GM23248 (cell line): Measurements from ENCODE around the gene CEBPZOS. TPM values are rescaled to one million over a fixed set of nuclear protein-coding genes. Genes with fewer than 3 reads are reported as not detected.
"Not testable (repeated sequence)": the region's sequence is repeated elsewhere in the genome, so short reads cannot be mapped to it uniquely, and the experiment has no call there.

Source experiments
- DNase-seq: peaks from one replicate; pipeline ENCODE4 v3.0.0-alpha.2; 2015
- H2AFZ ChIP-seq: fragments of 200-600 bp; sonication (generic); 2 replicates; pipeline ENCODE4 v1.6.1; 2016; ENCODE audit warnings: antibody characterized with exemption
- H3F3A ChIP-seq: fragments of 200-600 bp; sonication (generic); 2 replicates; pipeline ENCODE4 v1.6.1; 2016; ENCODE audit warnings: mild to moderate bottlenecking, antibody characterized with exemption, mixed run types; ENCODE audit not compliant: insufficient read depth
- H3K27ac ChIP-seq: fragments of 200-600 bp; sonication (generic); 2 replicates; pipeline ENCODE4 v1.5.1; 2016; ENCODE audit warnings: mild to moderate bottlenecking
- H3K27me3 ChIP-seq: fragments of 200-600 bp; sonication (generic); replicated peaks from 2 replicates; pipeline ENCODE4 v1.6.1; 2016; ENCODE audit warnings: mild to moderate bottlenecking; ENCODE audit not compliant: insufficient read depth
- H3K36me3 ChIP-seq: fragments of 200-600 bp; sonication (generic); 2 replicates; pipeline ENCODE4 v1.6.1; 2016; ENCODE audit warnings: low read depth, mild to moderate bottlenecking
- H3K4me1 ChIP-seq: fragments of 200-600 bp; sonication (generic); 2 replicates; pipeline ENCODE4 v1.6.1; 2016; ENCODE audit warnings: mild to moderate bottlenecking; ENCODE audit not compliant: insufficient read depth
- H3K4me2 ChIP-seq: fragments of 200-600 bp; sonication (generic); one replicate; pipeline ENCODE4 v1.6.1; 2016; ENCODE audit warnings: mild to moderate bottlenecking; ENCODE audit not compliant: unreplicated experiment
- H3K4me3 ChIP-seq: fragments of 200-600 bp; sonication (generic); 2 replicates; pipeline ENCODE4 v1.5.1; 2016; ENCODE audit warnings: mild to moderate bottlenecking
- H3K79me2 ChIP-seq: fragments of 200-600 bp; sonication (generic); 2 replicates; pipeline ENCODE4 v1.6.1; 2016; ENCODE audit warnings: mild to moderate bottlenecking; ENCODE audit not compliant: insufficient read depth
- H3K9ac ChIP-seq: fragments of 200-600 bp; sonication (generic); 2 replicates; pipeline ENCODE4 v1.6.1; 2016; ENCODE audit warnings: mild to moderate bottlenecking
- H3K9me2 ChIP-seq: fragments of 200-600 bp; sonication (generic); 2 replicates; pipeline ENCODE4 v1.6.1; 2016; ENCODE audit warnings: mixed run types, mild to moderate bottlenecking, moderate library complexity; ENCODE audit not compliant: insufficient read depth
- H3K9me3 ChIP-seq: fragments of 200-600 bp; sonication (generic); one replicate; pipeline ENCODE4 v1.6.1; 2017; ENCODE audit warnings: low read depth
- H4K20me1 ChIP-seq: fragments of 200-600 bp; sonication (generic); 2 replicates; pipeline ENCODE4 v1.6.0; 2016; ENCODE audit not compliant: insufficient read depth
- EZH2 ChIP-seq: fragments of 200-600 bp; sonication (generic); IDR thresholded peaks from 2 replicates; pipeline ENCODE4 v1.6.1; 2018; ENCODE audit warnings: antibody characterized with exemption, mild to moderate bottlenecking; ENCODE audit not compliant: insufficient read depth, poor library complexity, severe bottlenecking
- EZH2phosphoT487 ChIP-seq: fragments of 200-600 bp; sonication (generic); IDR thresholded peaks from 2 replicates; pipeline ENCODE4 v1.6.1; 2018; ENCODE audit warnings: antibody characterized with exemption, moderate library complexity, mild to moderate bottlenecking, low read depth; ENCODE audit not compliant: insufficient read depth
- WGBS, 2 experiments: methylation state at CpG; one replicate each; pipeline ENCODE4 v1.1.6; 2015 to 2017; ENCODE audit warnings: low lambda C conversion rate in 2 of 2, low coverage in 1 of 2; ENCODE audit errors: missing lambda C conversion rate in 2 of 2; 5-methylcytosine and 5-hydroxymethylcytosine counted together
- in situ Hi-C: fragments of 300-500 bp; cut with MboI; formaldehyde crosslinking; loops from 2 replicates; pipeline ENCODE4 v1.15.0; 2020
- polyA plus RNA-seq: library from polyadenylated mRNA; unstranded; fragments of >200 nt; fragmentation: Nextera tagmentation; extraction: Ambion mirVana; gene quantifications from 2 replicates; pipeline ENCODE4 v1.2.1, GENCODE V29; 2016
- total RNA-seq: library from RNA; depleted of rRNA; stranded (reverse); fragments of >200 nt; shearing (Covaris generic); gene quantifications from 2 replicates; pipeline ENCODE4 v1.2.3, GENCODE V29; 2014

The CEBPZOS gene
- total and polyA plus RNA-seq, 2 experiments from 2014 or later = 19.0 to 39.9 TPM

GRCh38 chr2:37211939-37212338 is 15.6 kb downstream of the CEBPZOS start:
- no peak overlapping the region; the same call in 1 of the 2 replicates for H3K27ac ChIP-seq
- H2AFZ ChIP-seq = no peak overlapping the region
- peaks cover 2% of the 10 kb centered on the region for H3K9me3 ChIP-seq
- H3K4me3 ChIP-seq = no peak overlapping the region
- H3K9ac ChIP-seq = no peak overlapping the region
- 0 out of 2 replicates have a peak, but pooled peaks cover 3% of the 10 kb centered on the region for H4K20me1 ChIP-seq
- WGBS, 2 experiments = 60 to 63% methylated on average over 3 of the region's 3 CpGs
- H3K36me3 ChIP-seq = peaks cover 88% of the 10 kb centered on the region
- in situ Hi-C loops = no loop called here
- DNase-seq = peak; percentile 26
- peaks cover 30% of the 10 kb centered on the region for H3K79me2 ChIP-seq
- H3K4me2 ChIP-seq = no peak overlapping the region
- TF ChIP-seq EZH2 = no peak
- TF ChIP-seq EZH2phosphoT487 = no peak
- no peaks in the 10 kb centered on the region for H3K27me3 ChIP-seq
- H3K9me2 ChIP-seq = no peaks in the 10 kb centered on the region
- peaks cover 31% of the 10 kb centered on the region for H3F3A ChIP-seq
- H3K4me1 ChIP-seq = no peaks in the 10 kb centered on the region; the same call in 1 of the 2 replicates

GRCh38 chr2:37215250-37215649 is 19.0 kb downstream of the CEBPZOS start:
- peaks cover 70% of the 10 kb centered on the region for H3K36me3 ChIP-seq
- H3K9me2 ChIP-seq = no peaks in the 10 kb centered on the region
- H4K20me1 ChIP-seq = no peaks in the 10 kb centered on the region
- H2AFZ ChIP-seq = no peak overlapping the region
- H3K27ac ChIP-seq = peak overlapping the region; percentile 7; the same call in 1 of the 2 replicates
- DNase-seq = peak; percentile 26
- H3K9me3 ChIP-seq = no peaks in the 10 kb centered on the region
- 96 to 100% methylated on average over 1 of the region's 1 CpG for WGBS, 2 experiments
- H3K27me3 ChIP-seq = no peaks in the 10 kb centered on the region
- 0 out of 2 replicates have a peak overlapping the region, but pooled peaks have one; percentile 9 for H3K9ac ChIP-seq
- peaks cover 10% of the 10 kb centered on the region; the same call in 1 of the 2 replicates for H3K79me2 ChIP-seq
- in situ Hi-C loops = no loop called here
- H3K4me1 ChIP-seq = no peaks in the 10 kb centered on the region; the same call in 1 of the 2 replicates
- no peak overlapping the region for H3K4me3 ChIP-seq
- no peak overlapping the region for H3K4me2 ChIP-seq
- H3F3A ChIP-seq = peaks cover 40% of the 10 kb centered on the region
- TF ChIP-seq EZH2 (no peak), EZH2phosphoT487 (no peak)

GRCh38 chr2:37219046-37219445 is 22.8 kb downstream of the CEBPZOS start:
- no peak overlapping the region for H3K27ac ChIP-seq
- H3F3A ChIP-seq = peaks cover 18% of the 10 kb centered on the region; the same call in 1 of the 2 replicates
- H3K4me3 ChIP-seq = no peak overlapping the region
- H3K36me3 ChIP-seq = peaks cover 65% of the 10 kb centered on the region
- peaks cover 5% of the 10 kb centered on the region; the same call in 1 of the 2 replicates for H4K20me1 ChIP-seq
- H3K4me2 ChIP-seq = no peak overlapping the region
- TF ChIP-seq EZH2 (no peak), EZH2phosphoT487 (no peak)
- no peaks in the 10 kb centered on the region for H3K9me3 ChIP-seq
- no peak for DNase-seq
- H3K27me3 ChIP-seq = no peaks in the 10 kb centered on the region
- no peak overlapping the region for H2AFZ ChIP-seq
- 85 to 92% methylated on average over 4 of the region's 4 CpGs for whole genome bisulfite sequencing, 2 experiments
- H3K9me2 ChIP-seq = no peaks in the 10 kb centered on the region
- no peaks in the 10 kb centered on the region; the same call in 1 of the 2 replicates for H3K4me1 ChIP-seq
- in situ Hi-C loops = no loop called here
- no peak overlapping the region for H3K9ac ChIP-seq
- peaks cover 36% of the 10 kb centered on the region for H3K79me2 ChIP-seq

- Histone ChIP-seq H3K4me3 (no peak overlapping the region), H3K36me3 (peaks cover 52% of the 10 kb centered on the region), H3F3A (peaks cover 10% of the 10 kb centered on the region; the same call in 1 of the 2 replicates), H2AFZ (no peak overlapping the region), H3K9me2 (no peaks in the 10 kb centered on the region), H3K79me2 (peaks cover 69% of the 10 kb centered on the region), H3K4me1 (no peaks in the 10 kb centered on the region), H3K27me3 (no peaks in the 10 kb centered on the region), H4K20me1 (peaks cover 5% of the 10 kb centered on the region; the same call in 1 of the 2 replicates), H3K9ac (no peak overlapping the region), H3K4me2 (no peak overlapping the region), H3K9me3 (no peaks in the 10 kb centered on the region), H3K27ac (no peak overlapping the region)
- 96 to 97% methylated on average over 4 of the region's 4 CpGs for WGBS, 2 experiments
- no peak for DNase-seq
- in situ Hi-C loops = no loop called here
- TF ChIP-seq EZH2phosphoT487 = no peak
- no peak for TF ChIP-seq EZH2
These were observed 26.8 kb downstream of the CEBPZOS start for GRCh38 chr2:37223131-37223530.

- 92 to 100% methylated on average over 1 of the region's 1 CpG for WGBS, 2 experiments
- TF ChIP-seq EZH2 (no peak), EZH2phosphoT487 (no peak)
- H3K27me3 ChIP-seq = no peaks in the 10 kb centered on the region
- H3F3A ChIP-seq = peaks cover 8% of the 10 kb centered on the region; the same call in 1 of the 2 replicates
- 0 out of 2 replicates have a peak, but pooled peaks cover under 1% of the 10 kb centered on the region for H3K4me1 ChIP-seq
- peaks cover 71% of the 10 kb centered on the region for H3K79me2 ChIP-seq
- no peak overlapping the region for H2AFZ ChIP-seq
- peaks cover 5% of the 10 kb centered on the region; the same call in 1 of the 2 replicates for H4K20me1 ChIP-seq
- peak; percentile 9 for DNase-seq
- no peak overlapping the region for H3K4me2 ChIP-seq
- H3K27ac ChIP-seq = no peak overlapping the region
- H3K4me3 ChIP-seq = no peak overlapping the region
- no peaks in the 10 kb centered on the region for H3K9me2 ChIP-seq
- H3K36me3 ChIP-seq = peaks cover 49% of the 10 kb centered on the region
- H3K9ac ChIP-seq = no peak overlapping the region
- in situ Hi-C loops = no loop called here
- no peaks in the 10 kb centered on the region for H3K9me3 ChIP-seq
These were observed 27.8 kb downstream of the CEBPZOS start for GRCh38 chr2:37224063-37224462.

GRCh38 chr2:37225129-37225528 is 28.8 kb downstream of the CEBPZOS start:
- H2AFZ ChIP-seq, H3K4me2 ChIP-seq, H3K27ac ChIP-seq, H4K20me1 ChIP-seq, H3K9me3 ChIP-seq, H3K4me3 ChIP-seq, H3K9ac ChIP-seq, in situ Hi-C loops, H3K27me3 ChIP-seq, DNase-seq, H3K9me2 ChIP-seq, H3F3A ChIP-seq: not testable (repeated sequence)
- Histone ChIP-seq H3K36me3 (peaks cover 43% of the 10 kb centered on the region), H3K79me2 (peaks cover 79% of the 10 kb centered on the region), H3K4me1 (peaks cover 12% of the 10 kb centered on the region)
- WGBS, 2 experiments = no CpG with 5 or more reads among the region's 2 CpGs
